ENCODE measurements around the gene RNF220. TPM values are rescaled to one million over a fixed set of nuclear protein-coding genes. Genes with fewer than 3 reads are reported as not detected.

Gene RNF220
- total RNA-seq, 1 experiment from 2014 or later = 92.4 TPM

- H3K27me3 Mint-ChIP-seq (ENCODE audit: insufficient read depth, unreplicated experiment) = no peaks in the 10 kb centered on the region
- no peak overlapping the region for H3K4me3 Mint-ChIP-seq (ENCODE audit: unreplicated experiment)
- Histone ChIP-seq H3K27me3 (replicated peaks; ENCODE audit: control insufficient read depth, insufficient read depth, low read length) (no peaks in the 10 kb centered on the region), H3K36me3 (ENCODE audit: control insufficient read depth, insufficient read depth, low read length) (no peaks in the 10 kb centered on the region), H3K4me3 (ENCODE audit: low read depth, low read length) (no peak overlapping the region), H3K4me1 (no peaks in the 10 kb centered on the region), H3K9me3 (no peaks in the 10 kb centered on the region)
- H3K27ac Mint-ChIP-seq (ENCODE audit: unreplicated experiment) = no peak overlapping the region
- no TSS peak for BruUV-seq (replicated peaks)
- no peaks in the 10 kb centered on the region for H3K9me3 Mint-ChIP-seq (ENCODE audit: unreplicated experiment)
- H3K4me1 Mint-ChIP-seq (ENCODE audit: low read depth, unreplicated experiment) = no peaks in the 10 kb centered on the region
- CTCF ChIA-PET = interaction anchor here (0.6 kb wide), 1 partner anchor 435 kb away, joined by 3 read pairs; no protein-coding TSS in a partner anchor
- no peaks in the 10 kb centered on the region for H3K36me3 Mint-ChIP-seq (ENCODE audit: insufficient read depth, unreplicated experiment)
- no peak for TF ChIP-seq CTCF (IDR thresholded peaks at IDR 0.05; ENCODE audit: insufficient read depth in 1 of 2, low read depth in 1 of 2, low read length in 1 of 2, severe bottlenecking in 1 of 2, unreplicated experiment in 1 of 2)
- intact Hi-C loops (cut with micrococcal nuclease; ENCODE audit: unreplicated experiment) = no loop called here
- POLR2A ChIA-PET = no interaction called here
- no peak for DNase-seq
These were observed 118.8 kb downstream of the RNF220 start for GRCh38 chr1:44523593-44524591.

- H3K27me3 Mint-ChIP-seq (ENCODE audit: insufficient read depth, unreplicated experiment) = no peaks in the 10 kb centered on the region
- BruUV-seq (replicated peaks) = no TSS peak
- H3K4me3 Mint-ChIP-seq (ENCODE audit: unreplicated experiment) = no peak overlapping the region
- no peak overlapping the region for H3K27ac Mint-ChIP-seq (ENCODE audit: unreplicated experiment)
- H3K4me1 Mint-ChIP-seq (ENCODE audit: low read depth, unreplicated experiment) = no peaks in the 10 kb centered on the region
- H3K27me3 ChIP-seq (replicated peaks; ENCODE audit: control insufficient read depth, insufficient read depth, low read length) = no peaks in the 10 kb centered on the region
- no peaks in the 10 kb centered on the region for H3K9me3 Mint-ChIP-seq (ENCODE audit: unreplicated experiment)
- CTCF ChIA-PET = interaction anchor here (0.6 kb wide), 1 partner anchor 434 kb away, joined by 3 read pairs; no protein-coding TSS in a partner anchor
- no peak for TF ChIP-seq CTCF (IDR thresholded peaks at IDR 0.05; ENCODE audit: insufficient read depth in 1 of 2, low read depth in 1 of 2, low read length in 1 of 2, severe bottlenecking in 1 of 2, unreplicated experiment in 1 of 2)
- H3K4me1 ChIP-seq = no peaks in the 10 kb centered on the region
- H3K4me3 ChIP-seq (ENCODE audit: low read depth, low read length) = no peak overlapping the region
- no peak for DNase-seq
- H3K36me3 Mint-ChIP-seq (ENCODE audit: insufficient read depth, unreplicated experiment) = no peaks in the 10 kb centered on the region
- H3K9me3 ChIP-seq = no peaks in the 10 kb centered on the region
- H3K36me3 ChIP-seq (ENCODE audit: control insufficient read depth, insufficient read depth, low read length) = no peaks in the 10 kb centered on the region
- POLR2A ChIA-PET = no interaction called here
- intact Hi-C loops (cut with micrococcal nuclease; ENCODE audit: unreplicated experiment) = no loop called here
These were observed 119.8 kb downstream of the RNF220 start for GRCh38 chr1:44524655-44525500.

- H3K27me3 Mint-ChIP-seq (ENCODE audit: insufficient read depth, unreplicated experiment) = no peaks in the 10 kb centered on the region
- CTCF ChIA-PET = no interaction called here
- BruUV-seq (replicated peaks) = no TSS peak
These were observed 121.4 kb downstream of the RNF220 start for GRCh38 chr1:44526295-44527073.

More at GRCh38 chr1:44526295-44527073, 121.4 kb downstream of the RNF220 start:
- no peak for TF ChIP-seq CTCF (IDR thresholded peaks at IDR 0.05; ENCODE audit: insufficient read depth in 1 of 2, low read depth in 1 of 2, low read length in 1 of 2, severe bottlenecking in 1 of 2, unreplicated experiment in 1 of 2)
- H3K36me3 ChIP-seq (ENCODE audit: control insufficient read depth, insufficient read depth, low read length) = no peaks in the 10 kb centered on the region
- H3K4me1 Mint-ChIP-seq (ENCODE audit: low read depth, unreplicated experiment) = no peaks in the 10 kb centered on the region
- DNase-seq = no peak
- intact Hi-C loops (cut with micrococcal nuclease; ENCODE audit: unreplicated experiment) = no loop called here
- POLR2A ChIA-PET = no interaction called here
- no peaks in the 10 kb centered on the region for H3K27me3 ChIP-seq (replicated peaks; ENCODE audit: control insufficient read depth, insufficient read depth, low read length)
- no peaks in the 10 kb centered on the region for H3K9me3 Mint-ChIP-seq (ENCODE audit: unreplicated experiment)
- no peaks in the 10 kb centered on the region for H3K9me3 ChIP-seq
- H3K4me3 Mint-ChIP-seq (ENCODE audit: unreplicated experiment) = no peak overlapping the region
- no peaks in the 10 kb centered on the region for H3K36me3 Mint-ChIP-seq (ENCODE audit: insufficient read depth, unreplicated experiment)
- no peak overlapping the region for H3K4me3 ChIP-seq (ENCODE audit: low read depth, low read length)
- no peaks in the 10 kb centered on the region for H3K4me1 ChIP-seq
- H3K27ac Mint-ChIP-seq (ENCODE audit: unreplicated experiment) = no peak overlapping the region

Measured in Caco-2 (cell line).